ENCODE data around the gene DBF4B. TPM values are rescaled to one million over a fixed set of nuclear protein-coding genes. Genes with fewer than 3 reads are reported as not detected.

DBF4B gene
- total RNA-seq, 1 donor from 2014 or later = 27.7 TPM

DNA sequence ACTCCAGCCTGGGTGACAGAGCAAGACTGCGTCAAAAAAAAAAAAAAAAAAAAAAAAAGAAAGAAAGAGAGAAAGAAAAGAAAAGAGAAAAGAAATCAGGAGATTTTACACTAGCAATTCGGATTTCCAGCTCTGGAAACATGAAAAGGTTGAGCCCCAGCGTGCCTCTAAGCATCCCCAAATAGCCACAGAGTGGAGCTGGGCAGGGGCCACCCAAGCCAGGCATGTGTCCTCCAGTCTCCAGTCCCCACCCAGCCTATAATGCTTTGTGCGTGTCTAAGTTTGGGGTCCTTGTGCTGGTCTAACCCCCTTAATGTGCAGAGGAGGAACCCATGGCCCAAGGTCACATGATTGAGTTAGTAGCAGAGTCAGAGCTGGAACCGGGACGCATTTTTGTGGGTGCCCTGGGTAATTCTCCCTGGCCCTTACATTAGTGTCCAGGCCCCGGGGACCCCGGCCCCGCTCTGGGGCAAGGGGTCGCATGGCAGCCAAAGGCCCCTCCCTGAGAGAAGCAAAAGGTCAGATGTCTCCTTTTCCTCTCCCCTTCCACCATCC lies 70.3 kb downstream of the DBF4B start:
- Mint-ChIP-seq H3K9me3 (no peaks in the 10 kb centered on the region), H3K4me3 (peak overlapping the region; percentile 78), H3K27me3 (peaks cover 4% of the 10 kb centered on the region), H3K4me1 (ENCODE audit: unreplicated experiment) (peaks cover 8% of the 10 kb centered on the region), H3K36me3 (no peaks in the 10 kb centered on the region), H3K27ac (no peak overlapping the region)
- TF ChIP-seq, protein P1, sequence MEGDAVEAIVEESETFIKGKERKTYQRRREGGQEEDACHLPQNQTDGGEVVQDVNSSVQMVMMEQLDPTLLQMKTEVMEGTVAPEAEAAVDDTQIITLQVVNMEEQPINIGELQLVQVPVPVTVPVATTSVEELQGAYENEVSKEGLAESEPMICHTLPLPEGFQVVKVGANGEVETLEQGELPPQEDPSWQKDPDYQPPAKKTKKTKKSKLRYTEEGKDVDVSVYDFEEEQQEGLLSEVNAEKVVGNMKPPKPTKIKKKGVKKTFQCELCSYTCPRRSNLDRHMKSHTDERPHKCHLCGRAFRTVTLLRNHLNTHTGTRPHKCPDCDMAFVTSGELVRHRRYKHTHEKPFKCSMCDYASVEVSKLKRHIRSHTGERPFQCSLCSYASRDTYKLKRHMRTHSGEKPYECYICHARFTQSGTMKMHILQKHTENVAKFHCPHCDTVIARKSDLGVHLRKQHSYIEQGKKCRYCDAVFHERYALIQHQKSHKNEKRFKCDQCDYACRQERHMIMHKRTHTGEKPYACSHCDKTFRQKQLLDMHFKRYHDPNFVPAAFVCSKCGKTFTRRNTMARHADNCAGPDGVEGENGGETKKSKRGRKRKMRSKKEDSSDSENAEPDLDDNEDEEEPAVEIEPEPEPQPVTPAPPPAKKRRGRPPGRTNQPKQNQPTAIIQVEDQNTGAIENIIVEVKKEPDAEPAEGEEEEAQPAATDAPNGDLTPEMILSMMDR (conservative IDR thresholded peaks at IDR 0.05) = no peak
- no peak for DNase-seq (ENCODE audit: extremely low spot score, unreplicated experiment)

GRCh38 chr17:44779211-44780025 lies 71.0 kb downstream of the DBF4B start:
- TF ChIP-seq, protein P1 (conservative IDR thresholded peaks at IDR 0.05) = peak; percentile 92
- peaks cover 8% of the 10 kb centered on the region for H3K4me1 Mint-ChIP-seq (ENCODE audit: unreplicated experiment)
- peak overlapping the region; percentile 78 for H3K4me3 Mint-ChIP-seq
- H3K27me3 Mint-ChIP-seq = peaks cover 4% of the 10 kb centered on the region
- DNase-seq (ENCODE audit: extremely low spot score, unreplicated experiment) = no peak
- no peaks in the 10 kb centered on the region for H3K9me3 Mint-ChIP-seq
- H3K36me3 Mint-ChIP-seq = no peaks in the 10 kb centered on the region
- no peak overlapping the region for H3K27ac Mint-ChIP-seq

GRCh38 chr17:44780161-44780560 lies 71.7 kb downstream of the DBF4B start:
- no peak for DNase-seq (ENCODE audit: extremely low spot score, unreplicated experiment)
- peaks cover 4% of the 10 kb centered on the region for H3K27me3 Mint-ChIP-seq
- H3K9me3 Mint-ChIP-seq = no peaks in the 10 kb centered on the region
- H3K4me1 Mint-ChIP-seq (ENCODE audit: unreplicated experiment) = peaks cover 8% of the 10 kb centered on the region
- H3K4me3 Mint-ChIP-seq = no peak overlapping the region
- TF ChIP-seq, protein P1 (conservative IDR thresholded peaks at IDR 0.05) = no peak
- H3K36me3 Mint-ChIP-seq = no peaks in the 10 kb centered on the region
- no peak overlapping the region for H3K27ac Mint-ChIP-seq

- no peak for DNase-seq (ENCODE audit: extremely low spot score, unreplicated experiment)
- Mint-ChIP-seq H3K36me3 (no peaks in the 10 kb centered on the region), H3K9me3 (no peaks in the 10 kb centered on the region), H3K4me1 (ENCODE audit: unreplicated experiment) (peaks cover 8% of the 10 kb centered on the region), H3K27me3 (peaks cover 4% of the 10 kb centered on the region), H3K27ac (no peak overlapping the region), H3K4me3 (no peak overlapping the region)
- TF ChIP-seq, protein P1 (conservative IDR thresholded peaks at IDR 0.05) = no peak
Measured at GRCh38 chr17:44780845-44781480, 72.5 kb downstream of the DBF4B start.

DNA sequence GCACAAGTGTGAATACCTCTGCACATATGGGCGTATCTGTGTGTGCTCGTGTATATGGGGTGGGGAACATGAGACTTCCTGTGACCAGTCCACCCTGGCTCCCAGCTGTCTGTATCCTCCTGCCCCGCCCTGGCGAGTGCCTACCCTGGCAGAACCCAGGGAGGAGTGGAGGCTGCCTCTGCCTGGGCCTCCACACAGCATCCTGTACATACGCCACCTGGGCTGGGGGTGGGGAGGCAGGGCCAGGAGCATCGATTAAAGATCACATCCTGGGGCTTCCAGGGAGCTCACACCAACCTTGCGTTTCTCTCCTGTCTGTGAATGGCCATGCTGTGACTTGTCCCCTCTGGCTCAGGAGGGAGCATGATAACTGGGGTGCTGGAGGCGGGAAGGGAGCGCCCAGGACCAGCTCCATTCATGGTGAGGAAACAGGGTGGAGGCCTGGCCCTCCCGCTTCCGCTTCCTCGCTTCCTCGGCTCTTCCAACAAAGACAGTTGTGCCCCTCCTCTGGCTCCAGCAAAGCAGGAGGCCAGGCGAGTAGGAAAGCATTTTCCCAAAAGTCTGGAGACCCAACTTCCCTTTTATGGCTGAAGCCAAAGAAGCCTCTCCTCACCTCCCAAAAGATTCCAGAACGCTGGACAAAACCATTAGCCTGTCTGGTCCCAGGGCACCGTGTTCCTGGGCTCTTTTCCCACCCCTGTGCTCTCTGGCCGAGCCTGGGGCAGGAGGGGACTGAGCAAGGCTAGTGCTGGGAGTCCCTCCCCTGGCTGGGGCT lies 73.3 kb downstream of the DBF4B start:
- Mint-ChIP-seq H3K4me3 (no peak overlapping the region), H3K27me3 (peaks cover 5% of the 10 kb centered on the region), H3K27ac (no peak overlapping the region), H3K9me3 (no peaks in the 10 kb centered on the region), H3K4me1 (ENCODE audit: unreplicated experiment) (peaks cover 8% of the 10 kb centered on the region), H3K36me3 (no peaks in the 10 kb centered on the region)
- TF ChIP-seq, protein P1 (conservative IDR thresholded peaks at IDR 0.05) = no peak
- DNase-seq (ENCODE audit: extremely low spot score, unreplicated experiment) = no peak

All from type B pancreatic cell (in vitro differentiated cells).